ENCODE data around the gene DACT2. TPM values are rescaled to one million over a fixed set of nuclear protein-coding genes. Genes with fewer than 3 reads are reported as not detected.

Gene DACT2
- total and polyA plus RNA-seq, 9 of the 15 experiments (the other 6 are each of a cell fraction or from before 2014, with no cell fraction given): not detected

- H3K9me3 ChIP-seq (replicated peaks; ENCODE audit: control insufficient read depth, insufficient read depth, low read depth, low read length): no peaks in the 10 kb centered on the region
- FAIRE-seq (no peak), ATAC-seq (no peak), DNase-seq (ENCODE audit: extremely low read depth in 1 of 4, low spot score in 3 of 4) (no peak)
- peaks cover 7% of the 10 kb centered on the region for H4K20me1 ChIP-seq (replicated peaks; ENCODE audit: control insufficient read depth, insufficient read depth, low read length)
- no peaks in the 10 kb centered on the region for H3K79me2 ChIP-seq (ENCODE audit: control insufficient read depth, insufficient read depth, low read length)
- H3K9ac ChIP-seq (ENCODE audit: insufficient read depth in 1 of 2, low read depth in 2 of 2, low read length in 2 of 2): no peak overlapping the region
- H3K9me1 ChIP-seq (ENCODE audit: control insufficient read depth, insufficient read depth, low read length): peaks cover 2% of the 10 kb centered on the region
- no peak for TF ChIP-seq POLR2H (tag; IDR thresholded peaks at IDR 0.05; ENCODE audit: low read depth)
- TF ChIP-seq PREB (CRISPR knock-in tag; IDR thresholded peaks at IDR 0.05): no peak
- no peak for TF ChIP-seq SMARCA5 (IDR thresholded peaks at IDR 0.05)
- no peak for TF ChIP-seq SRSF3 (IDR thresholded peaks at IDR 0.05; ENCODE audit: insufficient read depth, low read length)
- TF ChIP-seq, protein P1, sequence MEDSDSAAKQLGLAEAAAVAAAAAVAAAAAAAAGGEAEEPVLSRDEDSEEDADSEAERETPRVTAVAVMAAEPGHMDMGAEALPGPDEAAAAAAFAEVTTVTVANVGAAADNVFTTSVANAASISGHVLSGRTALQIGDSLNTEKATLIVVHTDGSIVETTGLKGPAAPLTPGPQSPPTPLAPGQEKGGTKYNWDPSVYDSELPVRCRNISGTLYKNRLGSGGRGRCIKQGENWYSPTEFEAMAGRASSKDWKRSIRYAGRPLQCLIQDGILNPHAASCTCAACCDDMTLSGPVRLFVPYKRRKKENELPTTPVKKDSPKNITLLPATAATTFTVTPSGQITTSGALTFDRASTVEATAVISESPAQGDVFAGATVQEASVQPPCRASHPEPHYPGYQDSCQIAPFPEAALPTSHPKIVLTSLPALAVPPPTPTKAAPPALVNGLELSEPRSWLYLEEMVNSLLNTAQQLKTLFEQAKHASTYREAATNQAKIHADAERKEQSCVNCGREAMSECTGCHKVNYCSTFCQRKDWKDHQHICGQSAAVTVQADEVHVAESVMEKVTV (CRISPR knock-in tag; IDR thresholded peaks at IDR 0.05): no peak
- no peak for TF ChIP-seq NR1H2 (CRISPR knock-in tag; IDR thresholded peaks at IDR 0.05)
- no peak for TF ChIP-seq FOXJ2 (tag; IDR thresholded peaks at IDR 0.05)
- TF ChIP-seq, protein P2, sequence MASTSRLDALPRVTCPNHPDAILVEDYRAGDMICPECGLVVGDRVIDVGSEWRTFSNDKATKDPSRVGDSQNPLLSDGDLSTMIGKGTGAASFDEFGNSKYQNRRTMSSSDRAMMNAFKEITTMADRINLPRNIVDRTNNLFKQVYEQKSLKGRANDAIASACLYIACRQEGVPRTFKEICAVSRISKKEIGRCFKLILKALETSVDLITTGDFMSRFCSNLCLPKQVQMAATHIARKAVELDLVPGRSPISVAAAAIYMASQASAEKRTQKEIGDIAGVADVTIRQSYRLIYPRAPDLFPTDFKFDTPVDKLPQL (IDR thresholded peaks at IDR 0.05; ENCODE audit: extremely low read depth, insufficient read length): no peak
- TF ChIP-seq FOS (IDR thresholded peaks at IDR 0.05; ENCODE audit: extremely low read depth, insufficient read length): no peak
- no peak for TF ChIP-seq CEBPB (tag; IDR thresholded peaks at IDR 0.05)
- TF ChIP-seq, protein P3, sequence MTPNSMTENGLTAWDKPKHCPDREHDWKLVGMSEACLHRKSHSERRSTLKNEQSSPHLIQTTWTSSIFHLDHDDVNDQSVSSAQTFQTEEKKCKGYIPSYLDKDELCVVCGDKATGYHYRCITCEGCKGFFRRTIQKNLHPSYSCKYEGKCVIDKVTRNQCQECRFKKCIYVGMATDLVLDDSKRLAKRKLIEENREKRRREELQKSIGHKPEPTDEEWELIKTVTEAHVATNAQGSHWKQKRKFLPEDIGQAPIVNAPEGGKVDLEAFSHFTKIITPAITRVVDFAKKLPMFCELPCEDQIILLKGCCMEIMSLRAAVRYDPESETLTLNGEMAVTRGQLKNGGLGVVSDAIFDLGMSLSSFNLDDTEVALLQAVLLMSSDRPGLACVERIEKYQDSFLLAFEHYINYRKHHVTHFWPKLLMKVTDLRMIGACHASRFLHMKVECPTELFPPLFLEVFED (CRISPR knock-in tag; conservative IDR thresholded peaks at IDR 0.05): no peak
- no peak for TF ChIP-seq MYC (IDR thresholded peaks at IDR 0.05; ENCODE audit: low read depth, low read length)
- TF ChIP-seq MYC (CRISPR knock-in tag; IDR thresholded peaks at IDR 0.05; ENCODE audit: borderline replicate concordance, low read depth): no peak
- TF ChIP-seq MAZ (CRISPR knock-in tag; conservative IDR thresholded peaks at IDR 0.05 in 1 of 2, IDR thresholded peaks at IDR 0.05 in 1 of 2): no peak
- H2AFZ ChIP-seq (ENCODE audit: low read depth, low read length): no peak overlapping the region
- WGBS (ENCODE audit: insufficient coverage, low coverage, missing lambda C conversion rate): 0% methylated on average over 7 of the region's 7 CpGs
- no peaks in the 10 kb centered on the region for H3K36me3 ChIP-seq (ENCODE audit: control insufficient read depth, insufficient read depth, low read length)
- no TSS peak for BruUV-seq (replicated peaks)
- no peak overlapping the region for H3K27ac ChIP-seq (ENCODE audit: extremely low read depth, low read depth, low read length)
- H3K27me3 ChIP-seq (ENCODE audit: control insufficient read depth in 2 of 2, insufficient read depth in 2 of 2, low read length in 2 of 2): peaks cover 69 to 90% of the 10 kb centered on the region in 2 experiments
- no peak overlapping the region for H3K4me2 ChIP-seq (ENCODE audit: insufficient read depth, low read length)
- POLR2A ChIA-PET: interaction anchor here (0.5 to 1.4 kb wide), 3 partner anchors 10 to 499 kb away, joined by 3 to 5 read pairs (median 3); no protein-coding TSS in a partner anchor
- in situ Hi-C loops (cut with MboI): no loop called here
- intact Hi-C loops (cut with micrococcal nuclease): no loop called here
- H3K4me1 ChIP-seq (replicated peaks in 1 of 2; ENCODE audit: control insufficient read depth in 2 of 2, insufficient read depth in 2 of 2, low read length in 2 of 2): peaks cover 0 to 13% of the 10 kb centered on the region in 2 experiments; a peak in 1 of 5 replicates
- CTCF ChIA-PET (ENCODE audit: low intra/inter-chr PET ratio): no interaction called here
- H3K4me3 ChIP-seq: no peak overlapping the region
Observed at GRCh38 chr6:168304752-168305015, 14.9 kb downstream of the DACT2 start.
